Measurements from ENCODE around the gene KRT10. TPM values are rescaled to one million over a fixed set of nuclear protein-coding genes. Genes with fewer than 3 reads are reported as not detected.

Gene KRT10
- total and polyA plus RNA-seq, 9 of the 15 experiments (the other 6 are each of a cell fraction or from before 2014, with no cell fraction given), result 47.0 to 179 (median 76.2) TPM

DNA sequence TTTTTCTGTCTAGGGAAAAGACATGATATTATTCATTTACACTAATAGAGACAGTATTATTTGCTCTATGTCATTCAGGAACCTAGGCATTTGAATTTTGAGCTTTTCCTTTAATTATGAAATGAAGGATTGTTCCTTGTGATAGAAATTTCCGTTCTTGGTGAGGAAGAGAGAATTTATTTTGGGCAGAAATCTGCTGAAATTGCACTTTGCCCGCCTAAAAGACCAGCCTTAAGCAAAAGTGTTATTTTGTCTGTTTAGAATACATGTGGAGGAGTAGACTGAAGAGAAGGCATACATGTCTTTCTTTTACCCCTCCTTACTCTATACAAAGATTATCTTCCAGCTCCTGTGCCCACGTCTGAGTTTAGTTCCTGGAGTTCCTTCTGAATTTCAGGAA lies 16.8 kb upstream of the KRT10 start:
- DNase-seq (ENCODE audit: extremely low read depth in 1 of 4, low spot score in 3 of 4), result no peak
- no peak overlapping the region for H3K4me2 ChIP-seq (ENCODE audit: insufficient read depth, low read length)
- in situ Hi-C loops (cut with MboI), result no loop called here
- no peaks in the 10 kb centered on the region for H4K20me1 ChIP-seq (replicated peaks; ENCODE audit: control insufficient read depth, insufficient read depth, low read length)
- peaks cover 16% of the 10 kb centered on the region for H3K36me3 ChIP-seq (ENCODE audit: control insufficient read depth, insufficient read depth, low read length)
- BruUV-seq (replicated peaks), result no TSS peak
- peak overlapping the region; percentile 33 for H2AFZ ChIP-seq (ENCODE audit: low read depth, low read length)
- FAIRE-seq, result no peak
- intact Hi-C loops (cut with micrococcal nuclease), result no loop called here
- no peak for ATAC-seq
- H3K9me1 ChIP-seq (ENCODE audit: control insufficient read depth, insufficient read depth, low read length), result peaks cover 2% of the 10 kb centered on the region
- H3K27ac ChIP-seq (ENCODE audit: extremely low read depth, low read depth, low read length), result no peak overlapping the region
- no peaks in the 10 kb centered on the region for H3K9me3 ChIP-seq (replicated peaks; ENCODE audit: control insufficient read depth, insufficient read depth, low read depth, low read length)
- H3K4me1 ChIP-seq (replicated peaks in 1 of 2; ENCODE audit: control insufficient read depth in 2 of 2, insufficient read depth in 2 of 2, low read length in 2 of 2), result peaks cover 9 to 35% of the 10 kb centered on the region in 2 experiments
- H3K4me3 ChIP-seq, result no peak overlapping the region
- POLR2A ChIA-PET, result interaction anchor here (1.0 to 1.1 kb wide), 2 partner anchors 10 to 14 kb away, joined by 3 to 5 read pairs; no protein-coding TSS in a partner anchor
- no peaks in the 10 kb centered on the region for H3K79me2 ChIP-seq (ENCODE audit: control insufficient read depth, insufficient read depth, low read length)
- TF ChIP-seq MAFF (IDR thresholded peaks at IDR 0.05; ENCODE audit: low read length) (peak; percentile 24; the same call in 1 of the 2 replicates), ZNF316 (IDR thresholded peaks at IDR 0.05) (peak; percentile 58), HNRNPL (IDR thresholded peaks at IDR 0.05; ENCODE audit: low read depth, low read length) (no peak), POLR2AphosphoS5 (IDR thresholded peaks at IDR 0.05; ENCODE audit: control insufficient read depth, insufficient read depth, low read depth, low read length) (no peak), DMBX1 (CRISPR knock-in tag; IDR thresholded peaks at IDR 0.05; ENCODE audit: borderline replicate concordance) (no peak), TOE1 (IDR thresholded peaks at IDR 0.05; ENCODE audit: borderline replicate concordance) (no peak), TOE1 (CRISPR knock-in tag; IDR thresholded peaks at IDR 0.05; ENCODE audit: borderline replicate concordance, low read depth) (no peak), C11orf30 (IDR thresholded peaks at IDR 0.05; ENCODE audit: low read depth) (peak; percentile 51)
- H3K9ac ChIP-seq (ENCODE audit: insufficient read depth in 1 of 2, low read depth in 2 of 2, low read length in 2 of 2), result no peak overlapping the region
- CTCF ChIA-PET (ENCODE audit: low intra/inter-chr PET ratio), result no interaction called here
- 61% methylated on average over 3 of the region's 3 CpGs for WGBS (ENCODE audit: insufficient coverage, low coverage, missing lambda C conversion rate)
- no peaks in the 10 kb centered on the region for H3K27me3 ChIP-seq (ENCODE audit: control insufficient read depth in 2 of 2, insufficient read depth in 2 of 2, low read length in 2 of 2)
